GM18517 (cell line): ENCODE data around the gene PAN3.

Experiments used
- ATAC-seq: cut with Tn5 transposase; IDR thresholded peaks from one replicate; pipeline ENCODE4 v1.9.1; 2021; ENCODE audit warnings: mild to moderate bottlenecking, moderate library complexity; ENCODE audit not compliant: unreplicated experiment

Gene PAN3

DNA sequence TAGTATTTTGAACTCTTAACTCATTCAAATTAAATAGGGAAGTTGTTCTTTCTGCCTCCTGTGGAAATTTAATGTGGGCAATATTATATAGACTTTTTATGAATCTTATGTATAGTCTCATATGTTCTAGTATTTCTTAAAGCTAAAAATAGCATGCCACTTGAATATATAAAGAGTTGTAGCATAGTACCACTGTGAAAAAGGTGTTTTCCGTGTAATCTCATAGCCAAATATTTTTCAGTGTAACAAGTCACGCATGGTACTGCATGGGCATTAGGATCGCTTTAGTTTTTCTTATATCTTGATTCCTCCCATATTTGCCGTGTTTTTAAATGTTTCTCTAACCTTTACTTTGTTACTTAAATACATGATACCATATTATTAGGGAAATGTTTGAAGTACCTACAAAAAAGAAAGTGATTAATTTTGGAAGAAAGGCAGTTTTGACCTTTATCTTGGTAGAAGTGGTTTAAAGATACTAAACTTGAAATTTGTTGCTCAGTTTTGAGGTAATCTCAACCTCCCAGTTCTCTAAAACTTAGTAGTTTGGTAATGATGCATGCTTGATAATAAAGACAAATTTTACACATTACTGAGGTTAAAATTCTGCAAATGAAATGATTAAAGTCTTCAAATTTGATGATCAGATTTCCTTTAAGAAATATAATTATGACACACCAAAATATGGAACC, 81.2 kb downstream of the PAN3 start:
- no peak for ATAC-seq

DNA sequence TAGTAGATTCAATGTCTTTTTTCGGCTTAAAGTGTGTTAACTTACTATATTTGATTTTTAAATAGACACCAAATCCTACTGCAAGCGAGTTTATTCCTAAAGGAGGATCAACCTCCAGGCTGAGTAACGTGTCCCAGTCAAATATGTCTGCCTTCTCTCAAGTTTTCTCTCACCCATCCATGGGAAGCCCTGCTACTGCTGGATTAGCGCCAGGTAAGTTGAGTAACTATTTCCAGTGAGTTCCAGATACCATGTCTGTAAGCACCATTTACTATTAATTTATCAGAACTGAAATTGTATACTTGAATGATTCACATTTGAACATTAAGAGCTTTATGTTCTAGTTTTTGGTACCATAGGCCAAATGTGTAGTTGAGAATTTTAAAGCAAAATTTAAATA, 81.8 kb downstream of the PAN3 start:
- no peak for ATAC-seq

GRCh38 chr13:28229522-28230411, 91.4 kb downstream of the PAN3 start:
- no peak for ATAC-seq

GRCh38 chr13:28231642-28232041, 93.3 kb downstream of the PAN3 start:
- ATAC-seq: no peak

- ATAC-seq: no peak
These were observed 99.6 kb downstream of the PAN3 start for GRCh38 chr13:28237944-28238343.

DNA sequence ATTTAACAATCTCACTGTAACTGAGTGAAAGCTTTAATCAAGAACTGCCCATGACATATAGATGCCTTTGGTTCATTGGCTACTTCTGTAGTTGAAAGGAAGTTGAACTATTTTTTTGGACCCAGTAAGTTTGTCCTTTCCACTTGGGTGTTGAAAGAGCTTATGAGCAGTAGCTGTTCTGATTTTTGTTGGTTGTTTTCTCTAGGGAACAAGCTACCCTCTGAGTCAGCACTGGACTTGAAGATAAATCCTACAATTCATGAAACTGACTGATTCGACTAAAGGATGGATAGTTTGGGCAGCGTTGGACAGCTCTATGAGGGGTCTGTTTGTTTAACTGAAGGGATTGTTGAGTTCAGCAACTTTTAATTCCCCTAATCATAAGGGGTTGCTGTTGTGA, 101.0 kb downstream of the PAN3 start:
- ATAC-seq: no peak

DNA sequence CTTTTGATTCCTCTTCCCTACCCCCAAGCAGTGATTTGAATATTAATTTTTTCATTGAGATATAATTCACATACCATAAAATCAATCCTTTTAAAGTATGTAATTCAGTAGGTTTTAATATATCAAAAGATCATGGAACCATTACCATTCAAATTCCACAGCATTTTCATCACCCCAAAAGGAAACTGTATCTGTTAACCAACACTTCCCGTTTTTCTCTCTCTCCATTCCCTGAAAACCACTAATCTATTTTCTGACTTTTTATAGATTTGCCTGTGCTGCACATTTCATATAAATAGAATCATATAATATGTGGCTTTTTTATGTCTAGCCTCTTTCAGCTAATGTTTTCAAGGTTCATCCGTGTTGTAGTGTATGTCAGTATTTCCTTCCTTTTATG, 107.1 kb downstream of the PAN3 start:
- no peak for ATAC-seq

- no peak for ATAC-seq
These were observed 108.5 kb downstream of the PAN3 start for GRCh38 chr13:28246891-28247290.

DNA sequence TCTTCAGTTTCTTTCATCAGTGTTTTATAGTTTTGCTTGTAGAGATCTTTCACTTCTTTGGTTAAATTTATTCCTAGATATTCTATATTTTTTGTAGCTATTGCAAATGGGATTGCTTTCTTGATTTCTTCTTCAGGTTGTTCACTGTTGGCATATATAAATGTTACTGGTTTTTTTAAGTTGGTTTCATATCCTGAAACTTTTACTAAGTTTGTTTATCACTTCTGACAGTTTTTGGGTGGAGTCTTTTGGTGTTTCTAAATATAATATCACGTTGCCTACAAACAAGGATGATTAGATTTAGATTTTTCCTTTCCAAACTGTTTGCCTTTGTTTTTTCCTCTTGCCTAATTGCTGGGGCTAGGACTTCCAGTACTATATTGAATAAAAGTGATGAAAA, 109.7 kb downstream of the PAN3 start:
- no peak for ATAC-seq

GRCh38 chr13:28250542-28250941, 112.2 kb downstream of the PAN3 start:
- ATAC-seq: no peak

GRCh38 chr13:28251466-28251865, 113.1 kb downstream of the PAN3 start:
- no peak for ATAC-seq

DNA sequence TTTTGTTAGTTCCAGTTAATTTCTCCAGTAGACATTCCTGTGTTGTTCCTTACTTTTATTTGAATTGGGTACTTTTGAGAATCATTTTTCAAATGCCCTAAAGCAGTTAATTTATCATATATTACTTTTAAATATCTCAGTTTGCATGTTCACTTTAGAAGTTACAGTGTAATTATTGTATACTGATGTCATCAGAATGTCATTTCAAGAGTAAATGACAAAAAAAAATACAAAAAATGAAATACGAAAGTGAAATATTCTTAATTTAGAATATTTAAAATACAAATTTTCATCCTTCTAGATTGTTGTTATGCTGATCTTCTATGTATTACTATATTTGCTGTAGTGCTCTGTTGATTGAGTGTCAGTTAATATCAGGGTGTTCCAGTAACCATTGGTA, 114.2 kb downstream of the PAN3 start:
- ATAC-seq: no peak

DNA sequence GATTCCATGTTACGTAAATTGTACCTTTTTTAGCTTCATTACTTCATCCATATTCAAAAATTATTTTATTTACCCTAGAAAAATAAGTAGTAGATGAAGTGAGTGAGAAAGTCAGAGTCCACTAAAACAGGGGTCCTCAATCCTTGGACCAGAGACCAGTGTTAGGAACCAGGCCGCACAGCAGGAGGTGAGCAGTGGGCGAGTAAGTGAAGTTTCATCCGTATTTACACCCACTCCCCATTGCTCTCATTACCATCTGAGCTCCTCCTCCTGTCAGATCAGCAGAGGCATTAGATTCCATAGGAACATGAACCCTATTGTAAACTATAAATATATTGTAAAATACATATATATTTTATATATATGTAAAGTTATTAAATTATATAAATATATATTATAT, 119.0 kb downstream of the PAN3 start:
- ATAC-seq: no peak

- ATAC-seq: no peak
These were observed 120.1 kb downstream of the PAN3 start for GRCh38 chr13:28258417-28258816.

GRCh38 chr13:28267497-28267896, 129.2 kb downstream of the PAN3 start:
- no peak for ATAC-seq

DNA sequence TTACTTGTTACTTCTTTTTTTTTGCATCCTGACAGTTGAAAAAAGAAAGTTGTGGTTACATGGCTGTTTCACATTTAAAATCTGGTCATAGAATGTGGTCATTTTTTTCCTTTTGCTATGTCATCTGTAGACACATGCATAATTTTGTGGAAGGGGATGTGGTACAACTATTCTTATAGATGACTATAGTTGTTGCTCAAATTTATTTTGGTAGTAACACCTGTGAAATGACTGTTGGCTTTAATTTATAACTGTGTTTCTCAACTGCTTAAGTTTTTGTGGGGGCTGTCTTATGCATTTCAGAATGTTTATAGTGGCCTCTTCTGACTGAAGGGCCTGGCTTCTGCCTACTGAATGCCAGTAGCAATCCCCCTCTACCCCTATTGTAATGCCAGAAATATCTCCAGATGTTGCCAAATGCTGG, 130.5 kb downstream of the PAN3 start:
- peak; percentile 99 for ATAC-seq

- no peak for ATAC-seq
These were observed 132.9 kb downstream of the PAN3 start for GRCh38 chr13:28271056-28271840.

DNA sequence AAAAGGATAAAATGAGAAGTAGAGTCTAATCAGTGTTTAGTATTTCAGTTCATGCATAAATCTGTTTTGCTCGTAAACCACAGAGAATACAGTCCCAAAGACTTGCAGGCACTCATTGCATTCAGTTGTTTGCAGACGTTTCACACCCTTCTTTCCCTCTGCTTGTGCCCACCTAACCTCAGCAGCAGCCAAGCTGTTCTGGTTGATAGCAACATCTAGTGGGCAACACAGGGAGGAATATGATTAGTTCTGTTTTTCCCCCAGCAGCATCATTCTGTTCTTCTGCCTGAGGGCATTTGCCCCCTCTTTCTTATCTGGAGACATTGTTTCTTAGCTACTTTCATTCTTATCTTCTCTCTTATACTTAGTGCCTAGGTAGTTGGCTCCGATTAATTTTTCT, 135.6 kb downstream of the PAN3 start:
- no peak for ATAC-seq

DNA sequence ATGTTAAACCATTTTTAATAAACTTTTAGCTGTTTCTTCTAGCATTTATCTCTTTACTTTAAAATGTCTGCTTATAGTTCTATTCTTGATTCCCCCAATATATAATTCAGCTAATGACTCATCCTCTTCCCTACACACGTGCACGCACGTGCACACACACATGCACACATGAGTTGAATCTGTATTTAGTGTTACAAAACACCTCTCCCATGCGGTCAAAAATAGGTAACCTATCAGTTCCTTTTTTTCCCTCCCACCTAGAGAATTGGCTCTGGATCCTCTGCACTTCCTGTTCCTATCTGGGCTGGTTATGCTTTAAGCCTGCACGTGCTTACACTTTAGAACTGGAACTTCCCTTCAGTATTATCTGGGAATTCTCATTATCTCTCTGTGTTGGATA, 144.1 kb downstream of the PAN3 start:
- ATAC-seq: no peak

DNA sequence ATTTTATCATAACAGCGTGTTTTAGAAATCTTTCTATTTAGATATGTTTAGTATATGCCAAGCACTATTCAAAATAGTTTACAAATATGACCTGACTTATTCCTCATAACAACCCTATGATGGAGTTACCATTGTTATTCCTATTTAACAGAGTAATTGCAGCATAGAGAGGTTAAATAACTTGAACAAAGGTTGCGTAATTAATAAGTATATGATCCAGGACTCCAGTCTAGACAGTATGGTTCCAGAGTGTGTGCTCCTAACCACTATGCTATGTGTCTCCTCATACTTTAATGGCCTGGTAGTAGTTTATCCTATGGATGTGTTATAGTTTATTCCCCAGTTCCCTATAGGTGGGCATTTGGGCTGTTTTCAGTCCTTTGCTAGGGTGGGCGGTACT, 145.3 kb downstream of the PAN3 start:
- ATAC-seq: no peak

GRCh38 chr13:28286263-28286662, 147.9 kb downstream of the PAN3 start:
- ATAC-seq: peak; percentile 51

- ATAC-seq: no peak
These were observed 159.0 kb downstream of the PAN3 start for GRCh38 chr13:28297341-28297740.
